Amniotic epithelial cell (primary cell): ENCODE data around the gene PFDN5.
"Not testable (repeated sequence)": the region's sequence is repeated elsewhere in the genome, so short reads cannot be mapped to it uniquely, and the experiment has no call there.

ENCODE experiments used
- DNase-seq: peaks from one replicate; pipeline ENCODE4 v3.0.0-alpha.2; 2010; ENCODE audit warnings: low read depth

The PFDN5 gene

GRCh38 chr12:53328043-53328435 lies 32.7 kb downstream of the PFDN5 start:
- no peak for DNase-seq

- no peak for DNase-seq
Observed at GRCh38 chr12:53330671-53331070, 35.3 kb downstream of the PFDN5 start.

- not testable (repeated sequence) for DNase-seq
Observed at GRCh38 chr12:53332339-53332738, 37.0 kb downstream of the PFDN5 start.

GRCh38 chr12:53332744-53333143 lies 37.4 kb downstream of the PFDN5 start:
- no peak for DNase-seq

- DNase-seq: no peak
Observed at GRCh38 chr12:53333289-53333688, 37.9 kb downstream of the PFDN5 start.

GRCh38 chr12:53333845-53334244 lies 38.5 kb downstream of the PFDN5 start:
- no peak for DNase-seq

- DNase-seq: no peak
Observed at GRCh38 chr12:53334822-53335221, 39.5 kb downstream of the PFDN5 start.

- DNase-seq: no peak
Observed at GRCh38 chr12:53336181-53336681, 40.9 kb downstream of the PFDN5 start, which contains the start of gene SP7. TSS of gene SP7 (minus strand) at chr12:53336354. CDS start at chr12:53335646, 708 bp downstream.

GRCh38 chr12:53338017-53338416 lies 42.7 kb downstream of the PFDN5 start:
- no peak for DNase-seq

GRCh38 chr12:53338916-53339315 lies 43.6 kb downstream of the PFDN5 start:
- DNase-seq: peak; percentile 40

GRCh38 chr12:53340398-53340797 lies 45.1 kb downstream of the PFDN5 start:
- DNase-seq: peak; percentile 27

- DNase-seq: no peak
Observed at GRCh38 chr12:53343449-53343848, 48.1 kb downstream of the PFDN5 start.

- DNase-seq: no peak
Observed at GRCh38 chr12:53343969-53344368, 48.6 kb downstream of the PFDN5 start.

- no peak for DNase-seq
Observed at GRCh38 chr12:53344487-53344823, 49.1 kb downstream of the PFDN5 start.

GRCh38 chr12:53344824-53345485 lies 49.6 kb downstream of the PFDN5 start:
- peak; percentile 78 for DNase-seq

GRCh38 chr12:53345486-53346188 lies 50.3 kb downstream of the PFDN5 start:
- peak; percentile 63 for DNase-seq

- no peak for DNase-seq
Observed at GRCh38 chr12:53346491-53346890, 51.1 kb downstream of the PFDN5 start.

GRCh38 chr12:53347905-53348304 lies 52.6 kb downstream of the PFDN5 start:
- DNase-seq: no peak
